Measurements from ENCODE around the gene ARL9.

The ARL9 gene

DNA sequence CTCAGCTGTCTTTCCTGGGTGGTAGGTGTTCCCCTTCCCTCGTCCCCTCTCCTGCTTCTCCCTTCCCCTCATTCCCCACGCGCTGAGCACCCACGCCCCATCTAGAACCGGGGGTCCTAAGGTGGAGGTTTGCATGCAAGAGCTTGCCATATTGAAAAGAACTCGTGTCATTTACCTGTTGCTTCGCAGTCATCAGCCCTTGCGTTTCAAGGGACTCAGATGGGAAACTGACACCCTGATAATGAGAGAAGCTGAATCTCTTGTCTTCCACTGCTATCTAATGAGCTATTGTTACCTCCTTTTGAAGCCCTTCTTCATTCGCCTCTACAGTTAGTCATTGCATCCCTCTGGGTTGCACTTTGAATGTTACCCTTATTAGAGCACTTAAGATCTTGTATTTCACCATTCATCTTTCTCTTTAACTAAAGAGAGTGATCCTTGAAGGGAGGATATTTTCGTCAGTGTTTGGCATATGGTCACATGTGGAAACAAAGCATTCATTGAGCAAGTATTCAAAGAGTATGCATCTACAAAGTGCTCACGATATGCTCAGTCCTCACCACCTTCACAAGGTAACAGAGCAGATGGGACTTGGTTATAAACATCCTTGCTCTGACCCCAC is 25.7 kb downstream of the ARL9 start:
- 48 to 57% methylated on average over 11 of the region's 11 CpGs for WGBS, 2 experiments
- Histone ChIP-seq H3K9me3 (ENCODE audit: control insufficient read depth, low read length) (no peaks in the 10 kb centered on the region), H3K4me3 (ENCODE audit: insufficient read depth, low read depth, low read length) (peak overlapping the region; percentile 68), H3K4me1 (ENCODE audit: control insufficient read depth, insufficient read depth, low read length) (no peaks in the 10 kb centered on the region), H3K36me3 (ENCODE audit: control insufficient read depth, insufficient read depth, low read length) (no peaks in the 10 kb centered on the region), H3K27me3 (ENCODE audit: control insufficient read depth, insufficient read depth, low read length, poor library complexity, severe bottlenecking) (peaks cover 54% of the 10 kb centered on the region), H3K27ac (ENCODE audit: insufficient read depth, low read depth, low read length, poor library complexity, severe bottlenecking) (no peak overlapping the region)

DNA sequence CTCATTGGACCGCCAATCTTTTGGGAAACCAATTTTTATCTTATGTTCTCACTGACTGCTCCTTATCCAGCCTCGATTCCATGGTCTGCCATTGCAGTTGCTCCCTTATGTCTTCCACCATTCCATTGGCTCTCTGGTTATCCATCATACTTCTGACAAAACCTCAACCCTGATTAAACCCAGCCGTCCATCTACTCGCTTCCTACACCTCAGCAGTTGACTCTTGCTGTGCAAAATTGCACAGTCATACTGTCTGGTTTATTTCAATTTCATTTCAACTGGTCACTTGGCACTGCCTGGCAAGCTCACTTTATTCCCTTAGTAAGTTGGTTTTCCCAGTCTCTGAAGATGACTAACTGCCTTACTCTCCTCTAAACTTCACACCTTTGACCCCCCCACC is 26.2 kb downstream of the ARL9 start:
- whole genome bisulfite sequencing, 2 experiments: 89 to 91% methylated on average over 4 of the region's 4 CpGs
- Histone ChIP-seq H3K4me1 (ENCODE audit: control insufficient read depth, insufficient read depth, low read length) (no peaks in the 10 kb centered on the region), H3K27me3 (ENCODE audit: control insufficient read depth, insufficient read depth, low read length, poor library complexity, severe bottlenecking) (peaks cover 54% of the 10 kb centered on the region), H3K36me3 (ENCODE audit: control insufficient read depth, insufficient read depth, low read length) (no peaks in the 10 kb centered on the region), H3K4me3 (ENCODE audit: insufficient read depth, low read depth, low read length) (no peak overlapping the region), H3K27ac (ENCODE audit: insufficient read depth, low read depth, low read length, poor library complexity, severe bottlenecking) (no peak overlapping the region), H3K9me3 (ENCODE audit: control insufficient read depth, low read length) (no peaks in the 10 kb centered on the region)

DNA sequence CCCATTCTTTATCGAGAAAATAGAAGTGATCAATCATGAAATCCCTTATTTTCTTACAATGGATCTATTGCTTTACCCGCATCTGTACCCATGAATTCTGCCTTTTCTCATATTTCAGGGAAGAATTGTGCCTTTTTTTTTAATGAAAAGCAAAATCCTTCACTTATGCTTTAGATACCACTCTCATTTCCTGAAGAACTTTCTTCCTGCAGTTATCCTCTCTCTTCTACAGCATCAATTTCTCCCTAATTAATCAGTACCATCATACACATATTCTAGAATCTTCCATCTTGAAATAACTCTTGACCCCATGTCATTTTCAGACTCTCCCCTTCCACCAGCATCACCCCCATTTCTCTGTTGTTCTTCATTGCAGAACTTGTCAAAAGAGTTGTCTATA is 26.6 kb downstream of the ARL9 start:
- H3K27me3 ChIP-seq (ENCODE audit: control insufficient read depth, insufficient read depth, low read length, poor library complexity, severe bottlenecking): peaks cover 54% of the 10 kb centered on the region
- no peaks in the 10 kb centered on the region for H3K4me1 ChIP-seq (ENCODE audit: control insufficient read depth, insufficient read depth, low read length)
- H3K9me3 ChIP-seq (ENCODE audit: control insufficient read depth, low read length): no peaks in the 10 kb centered on the region
- WGBS, 2 experiments: 94 to 96% methylated on average over 2 of the region's 2 CpGs
- H3K4me3 ChIP-seq (ENCODE audit: insufficient read depth, low read depth, low read length): no peak overlapping the region
- no peak overlapping the region for H3K27ac ChIP-seq (ENCODE audit: insufficient read depth, low read depth, low read length, poor library complexity, severe bottlenecking)
- H3K36me3 ChIP-seq (ENCODE audit: control insufficient read depth, insufficient read depth, low read length): no peaks in the 10 kb centered on the region

DNA sequence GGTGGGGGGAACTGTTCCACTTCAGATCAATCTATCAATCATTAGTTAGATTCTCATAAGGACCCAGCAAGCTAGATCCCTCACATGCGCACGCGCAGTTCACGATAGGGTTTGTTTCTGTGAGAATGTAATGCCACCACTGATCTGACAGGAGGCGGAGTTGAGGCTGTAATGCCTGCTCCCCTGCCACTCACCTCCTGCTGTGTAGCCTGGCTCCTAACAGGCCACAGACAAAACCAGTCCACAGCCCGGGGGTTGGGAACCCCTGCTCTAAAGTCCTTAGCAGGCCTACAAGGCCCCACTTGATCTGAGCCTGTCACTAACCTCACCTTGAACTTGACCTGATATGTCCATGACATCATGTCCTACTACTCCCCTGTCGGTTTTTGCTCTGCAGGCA is 30.3 kb downstream of the ARL9 start:
- H3K36me3 ChIP-seq (ENCODE audit: control insufficient read depth, insufficient read depth, low read length): no peaks in the 10 kb centered on the region
- peaks cover 31% of the 10 kb centered on the region for H3K27me3 ChIP-seq (ENCODE audit: control insufficient read depth, insufficient read depth, low read length, poor library complexity, severe bottlenecking)
- 84 to 88% methylated on average over 7 of the region's 7 CpGs for WGBS, 2 experiments
- no peaks in the 10 kb centered on the region for H3K4me1 ChIP-seq (ENCODE audit: control insufficient read depth, insufficient read depth, low read length)
- H3K27ac ChIP-seq (ENCODE audit: insufficient read depth, low read depth, low read length, poor library complexity, severe bottlenecking): no peak overlapping the region
- no peaks in the 10 kb centered on the region for H3K9me3 ChIP-seq (ENCODE audit: control insufficient read depth, low read length)
- no peak overlapping the region for H3K4me3 ChIP-seq (ENCODE audit: insufficient read depth, low read depth, low read length)

DNA sequence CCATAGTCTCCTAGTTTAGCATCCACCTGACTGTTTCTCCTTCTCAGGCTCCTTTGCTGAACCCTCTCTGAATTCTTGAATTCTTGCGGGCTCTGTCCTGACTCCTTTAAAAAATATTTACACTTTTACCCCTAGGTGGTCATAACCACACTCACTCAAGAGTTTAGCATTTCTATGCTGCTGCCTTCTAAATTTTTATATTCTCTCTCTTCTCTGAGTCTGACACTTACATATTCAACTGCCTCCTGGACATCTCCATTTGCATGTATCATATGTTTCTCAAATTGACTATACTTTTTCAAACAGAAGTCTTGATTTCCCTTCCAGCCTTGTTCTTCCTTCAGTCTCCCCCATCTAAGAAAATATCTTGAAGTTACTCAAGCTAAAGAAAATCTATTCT is 31.6 kb downstream of the ARL9 start:
- 94 to 96% methylated on average over 1 of the region's 1 CpG for WGBS, 2 experiments
- Histone ChIP-seq H3K9me3 (ENCODE audit: control insufficient read depth, low read length) (no peaks in the 10 kb centered on the region), H3K27me3 (ENCODE audit: control insufficient read depth, insufficient read depth, low read length, poor library complexity, severe bottlenecking) (peaks cover 19% of the 10 kb centered on the region)

DNA sequence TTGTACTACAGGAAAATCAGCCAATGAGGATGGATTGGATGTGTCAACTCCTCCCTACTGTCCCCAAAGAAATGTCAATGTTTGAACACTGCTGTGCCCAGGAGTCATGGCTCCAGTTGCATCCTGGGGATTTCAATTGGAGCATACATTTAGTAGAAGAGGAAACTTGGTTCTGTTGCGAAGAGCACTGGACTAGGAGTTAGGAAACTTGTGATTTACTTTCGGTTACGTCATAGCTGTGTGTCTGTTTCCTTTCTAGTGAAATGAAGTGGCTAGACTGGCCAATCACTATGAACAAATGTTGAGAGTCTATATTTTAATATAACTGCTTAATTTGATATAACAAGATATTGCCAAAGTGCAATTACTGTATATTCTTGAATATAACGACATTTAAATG is 35.2 kb downstream of the ARL9 start:
- Histone ChIP-seq H3K27me3 (ENCODE audit: control insufficient read depth, insufficient read depth, low read length, poor library complexity, severe bottlenecking) (peaks cover 7% of the 10 kb centered on the region), H3K9me3 (ENCODE audit: control insufficient read depth, low read length) (no peaks in the 10 kb centered on the region), H3K27ac (ENCODE audit: insufficient read depth, low read depth, low read length, poor library complexity, severe bottlenecking) (no peak overlapping the region), H3K4me3 (ENCODE audit: insufficient read depth, low read depth, low read length) (no peak overlapping the region), H3K36me3 (ENCODE audit: control insufficient read depth, insufficient read depth, low read length) (no peaks in the 10 kb centered on the region), H3K4me1 (ENCODE audit: control insufficient read depth, insufficient read depth, low read length) (no peaks in the 10 kb centered on the region)
- 97 to 98% methylated on average over 3 to 4 of the region's 4 CpGs for WGBS, 2 experiments

More for the DNA sequence above, 31.6 kb downstream of the ARL9 start:
- H3K27ac ChIP-seq (ENCODE audit: insufficient read depth, low read depth, low read length, poor library complexity, severe bottlenecking): no peak overlapping the region
- no peaks in the 10 kb centered on the region for H3K36me3 ChIP-seq (ENCODE audit: control insufficient read depth, insufficient read depth, low read length)
- H3K4me3 ChIP-seq (ENCODE audit: insufficient read depth, low read depth, low read length): no peak overlapping the region
- H3K4me1 ChIP-seq (ENCODE audit: control insufficient read depth, insufficient read depth, low read length): no peaks in the 10 kb centered on the region

DNA sequence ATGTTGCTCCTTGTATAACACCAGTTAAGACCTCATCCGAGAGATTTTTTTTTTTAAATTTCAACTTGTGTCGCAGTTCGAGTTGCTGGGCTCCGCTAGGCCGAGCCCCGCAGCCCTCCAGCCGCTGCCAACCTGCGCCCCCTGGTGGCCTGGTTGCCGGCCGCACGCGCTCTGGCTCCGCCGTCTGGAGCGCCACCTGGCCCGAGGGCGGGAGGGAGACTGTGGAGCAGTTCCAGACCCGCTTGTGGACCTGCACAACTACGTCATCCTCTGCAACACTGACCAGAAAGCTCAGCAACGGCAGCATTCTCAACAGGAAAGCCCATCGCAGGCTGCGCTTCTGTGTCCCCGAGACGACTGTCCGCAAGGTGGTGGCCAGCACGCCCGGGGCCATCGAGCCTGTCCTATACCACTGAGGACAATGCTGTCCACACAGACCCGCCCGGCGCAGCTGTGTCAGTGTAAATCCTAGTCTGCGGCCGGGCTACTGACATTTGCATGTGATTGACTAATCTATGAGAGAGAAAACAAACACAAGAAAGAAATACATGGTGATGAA is 39.1 kb downstream of the ARL9 start:
- Histone ChIP-seq H3K4me1 (ENCODE audit: control insufficient read depth, insufficient read depth, low read length) (no peaks in the 10 kb centered on the region), H3K27me3 (ENCODE audit: control insufficient read depth, insufficient read depth, low read length, poor library complexity, severe bottlenecking) (peaks cover 7% of the 10 kb centered on the region), H3K36me3 (ENCODE audit: control insufficient read depth, insufficient read depth, low read length) (no peaks in the 10 kb centered on the region), H3K9me3 (ENCODE audit: control insufficient read depth, low read length) (no peaks in the 10 kb centered on the region), H3K4me3 (ENCODE audit: insufficient read depth, low read depth, low read length) (peak overlapping the region; percentile 32), H3K27ac (ENCODE audit: insufficient read depth, low read depth, low read length, poor library complexity, severe bottlenecking) (no peak overlapping the region)
- WGBS, 2 experiments: 13 to 15% methylated on average over 33 of the region's 33 CpGs

DNA sequence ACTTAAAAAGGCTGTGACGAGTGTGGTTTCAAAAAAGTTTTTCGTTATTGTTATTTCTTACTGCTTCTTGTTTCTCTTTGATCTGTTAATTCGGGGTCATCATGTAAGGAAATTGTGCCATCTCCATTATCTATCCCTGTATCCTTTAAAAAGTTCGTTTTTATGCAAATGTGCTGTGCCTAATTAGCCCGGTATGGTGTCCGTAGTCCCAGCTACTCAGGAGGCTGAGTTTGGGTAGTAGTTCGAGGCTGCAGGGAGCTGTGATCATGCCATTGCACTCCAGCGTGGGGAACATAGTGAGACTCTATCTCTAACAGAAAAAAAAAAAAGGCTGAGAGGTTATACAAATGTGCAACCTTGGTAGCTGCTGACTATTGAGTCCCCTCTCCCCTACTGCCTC is 45.1 kb downstream of the ARL9 start:
- H3K36me3 ChIP-seq (ENCODE audit: control insufficient read depth, insufficient read depth, low read length): no peaks in the 10 kb centered on the region
- 59 to 62% methylated on average over 8 of the region's 8 CpGs for WGBS, 2 experiments
- H3K27me3 ChIP-seq (ENCODE audit: control insufficient read depth, insufficient read depth, low read length, poor library complexity, severe bottlenecking): no peaks in the 10 kb centered on the region

DNA sequence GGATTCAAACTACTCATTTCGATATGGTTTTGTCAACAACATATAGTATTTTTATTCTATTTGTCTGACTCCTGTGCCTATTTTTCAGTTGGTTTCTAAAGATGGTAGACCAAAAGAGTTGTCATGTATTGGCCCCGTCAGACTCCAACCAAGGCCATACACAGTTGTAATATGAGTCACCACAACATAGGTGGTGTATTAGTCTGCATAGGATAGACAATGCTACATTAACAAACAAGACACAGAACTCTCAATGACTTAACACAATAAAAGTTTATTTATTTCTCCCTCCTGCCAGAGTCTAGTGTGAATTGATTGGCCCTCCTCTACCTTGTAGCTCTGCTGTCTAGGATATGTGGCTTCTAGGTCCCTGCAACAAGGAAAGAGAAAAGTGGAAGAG is 45.9 kb downstream of the ARL9 start:
- H3K9me3 ChIP-seq (ENCODE audit: control insufficient read depth, low read length): no peaks in the 10 kb centered on the region
- H3K4me1 ChIP-seq (ENCODE audit: control insufficient read depth, insufficient read depth, low read length): no peaks in the 10 kb centered on the region
- H3K27ac ChIP-seq (ENCODE audit: insufficient read depth, low read depth, low read length, poor library complexity, severe bottlenecking): no peak overlapping the region
- H3K4me3 ChIP-seq (ENCODE audit: insufficient read depth, low read depth, low read length): no peak overlapping the region
- no peaks in the 10 kb centered on the region for H3K27me3 ChIP-seq (ENCODE audit: control insufficient read depth, insufficient read depth, low read length, poor library complexity, severe bottlenecking)
- no peaks in the 10 kb centered on the region for H3K36me3 ChIP-seq (ENCODE audit: control insufficient read depth, insufficient read depth, low read length)
- 83 to 100% methylated on average over 1 to 2 of the region's 2 CpGs for WGBS, 2 experiments

More for the DNA sequence above, 45.1 kb downstream of the ARL9 start:
- Histone ChIP-seq H3K4me1 (ENCODE audit: control insufficient read depth, insufficient read depth, low read length) (no peaks in the 10 kb centered on the region), H3K27ac (ENCODE audit: insufficient read depth, low read depth, low read length, poor library complexity, severe bottlenecking) (no peak overlapping the region), H3K4me3 (ENCODE audit: insufficient read depth, low read depth, low read length) (no peak overlapping the region), H3K9me3 (ENCODE audit: control insufficient read depth, low read length) (no peaks in the 10 kb centered on the region)

DNA sequence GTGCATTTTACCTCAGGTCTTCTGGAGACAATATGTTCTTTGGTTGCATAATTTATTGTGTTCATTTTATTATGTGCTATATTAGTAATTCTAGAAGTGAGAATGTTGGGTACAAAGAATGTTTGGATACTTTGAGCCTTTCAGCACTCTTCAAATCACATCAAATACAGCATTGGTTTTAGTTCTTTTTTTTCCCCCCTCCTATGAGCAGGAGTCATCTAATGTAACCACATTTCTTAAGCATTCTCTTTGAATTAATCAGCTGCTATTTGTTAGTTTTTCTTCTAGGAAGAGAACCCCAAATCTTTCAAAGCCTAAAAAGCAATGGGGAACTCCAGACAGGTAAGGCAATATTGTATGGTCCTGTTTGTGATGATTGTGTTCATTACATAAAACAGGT is 46.7 kb downstream of the ARL9 start:
- Histone ChIP-seq H3K9me3 (ENCODE audit: control insufficient read depth, low read length) (no peaks in the 10 kb centered on the region), H3K27me3 (ENCODE audit: control insufficient read depth, insufficient read depth, low read length, poor library complexity, severe bottlenecking) (no peaks in the 10 kb centered on the region), H3K4me1 (ENCODE audit: control insufficient read depth, insufficient read depth, low read length) (no peaks in the 10 kb centered on the region), H3K27ac (ENCODE audit: insufficient read depth, low read depth, low read length, poor library complexity, severe bottlenecking) (no peak overlapping the region), H3K36me3 (ENCODE audit: control insufficient read depth, insufficient read depth, low read length) (no peaks in the 10 kb centered on the region), H3K4me3 (ENCODE audit: insufficient read depth, low read depth, low read length) (no peak overlapping the region)

Data from ectodermal cell (in vitro differentiated cells).